Spleen (tissue), 11 donors: Measurements from ENCODE around the gene KRT25. TPM values are rescaled to one million over a fixed set of nuclear protein-coding genes. Genes with fewer than 3 reads are reported as not detected.

Source experiments
- DNase-seq: peaks from one replicate; pipeline ENCODE4 v3.0.0-alpha.2; 2020
- H3K27ac ChIP-seq, 8 donors: fragments of 200-600 bp; sonication (generic) in 7 of 8; 1 replicate in 4 of 8; 2 replicates in 4 of 8; pipeline versions ENCODE4 v1.5.0 to v1.8.0; 2016 to 2021; ENCODE audit warnings: inconsistent platforms in 4 of 8, mild to moderate bottlenecking in 4 of 8, moderate library complexity in 1 of 8
- H3K27me3 ChIP-seq, 7 donors: fragments of 200-600 bp; sonication (generic) in 6 of 7; replicated peaks in 1 of 7; 1 replicate in 4 of 7; 2 replicates in 3 of 7; pipeline versions ENCODE4 v1.5.0 to v1.8.0; 2016 to 2021; ENCODE audit warnings: inconsistent platforms in 3 of 7, mild to moderate bottlenecking in 1 of 7
- H3K36me3 ChIP-seq, 6 donors: fragments of 200-600 bp; sonication (generic) in 5 of 6; 1 replicate in 4 of 6; 2 replicates in 2 of 6; pipeline versions ENCODE4 v1.5.0 to v1.8.0; 2016 to 2021; ENCODE audit warnings: inconsistent platforms in 2 of 6
- H3K4me1 ChIP-seq, 6 donors: fragments of 200-600 bp; sonication (generic) in 5 of 6; 1 replicate in 3 of 6; 2 replicates in 3 of 6; pipeline versions ENCODE4 v1.5.0 to v1.8.0; 2016 to 2021; ENCODE audit warnings: inconsistent platforms in 3 of 6
- H3K4me3 ChIP-seq, 8 donors: fragments of 200-600 bp; sonication (generic) in 7 of 8; 1 replicate in 4 of 8; 2 replicates in 4 of 8; pipeline versions ENCODE4 v1.5.0 to v1.8.0; 2016 to 2021; ENCODE audit warnings: inconsistent platforms in 4 of 8, mild to moderate bottlenecking in 4 of 8, moderate library complexity in 2 of 8
- H3K9me3 ChIP-seq, 8 donors: fragments of 200-600 bp; sonication (generic) in 7 of 8; 1 replicate in 4 of 8; 2 replicates in 4 of 8; pipeline versions ENCODE4 v1.5.0 to v1.8.0; 2016 to 2021; ENCODE audit warnings: inconsistent platforms in 4 of 8
- POLR2A ChIP-seq, 3 donors: fragments of 450-650 bp; IDR thresholded peaks; one replicate each; pipeline ENCODE4 v1.5.1; 2017; ENCODE audit warnings: antibody characterized with exemption in 3 of 3, mild to moderate bottlenecking in 1 of 3
- POLR2AphosphoS5 ChIP-seq, 3 donors: sonication (generic); formaldehyde crosslinking; IDR thresholded peaks; one replicate each; pipeline ENCODE4 v1.5.1; 2017; ENCODE audit warnings: antibody characterized with exemption in 3 of 3
- WGBS, 5 donors: extraction: QIAGEN DNeasy Blood & Tissue Kit in 3 of 5; methylation state at CpG; one replicate each; pipeline versions ENCODE4 v1.1.5 to v1.1.7; 2013 to 2018; 5-methylcytosine and 5-hydroxymethylcytosine counted together
- intact Hi-C: fragments of 100-400 bp; cut with DNase I; formaldehyde crosslinking; loops from one replicate; pipeline ENCODE4 v1.15.0; 2023; ENCODE audit warnings: low total_unique reads
- polyA plus RNA-seq, 3 donors: library from polyadenylated mRNA; stranded (reverse); fragments of 200-250 nt; gene quantifications; one replicate each; pipeline ENCODE4 v1.2.1, GENCODE V29; 2013
- total RNA-seq, 7 donors: library from RNA; depleted of rRNA in 3 of 7; stranded (reverse); fragments of >200 nt in 3 of 7; fragmentation: NEBNext Ultra II Directional in 4 of 7; extraction: Animal tissue kit (Norgen Biotek cat#: 25700) in 4 of 7; gene quantifications; one replicate each; pipeline versions ENCODE4 v1.1.0 to v1.2.1, GENCODE V29; 2016 to 2021
- TF ChIP-seq, protein P1 (sequence below), 11 experiments: fragments of 200-600 bp in 7 of 11; fragments of 450-650 bp in 4 of 11; sonication (generic) in 4 of 11; IDR thresholded peaks in 8 of 11; conservative IDR thresholded peaks in 3 of 11; 1 replicate in 7 of 11; 2 replicates in 4 of 11; pipeline versions ENCODE4 v1.4.0 to v1.8.0; 2016 to 2021; ENCODE audit warnings: antibody characterized with exemption in 11 of 11, inconsistent platforms in 4 of 11, mild to moderate bottlenecking in 1 of 11
- donor health status: healthy with polysubstance abuse.
- donor health status: DM: no; HTN: no; CAD: no; lungs with moderate emphysema.
- donor health status: DM: no; HTN: no; CAD: no.
- donor health status: Bipolar disorder and iron deficiency.
- donor health status: healthy.
- donor health status: DM: no; HTN: no; CAD: no.
- donor health status: DM: yes; HTN: yes; CAD: no.

KRT25 gene
- total and polyA plus RNA-seq, 10 donors = not detected

DNA sequence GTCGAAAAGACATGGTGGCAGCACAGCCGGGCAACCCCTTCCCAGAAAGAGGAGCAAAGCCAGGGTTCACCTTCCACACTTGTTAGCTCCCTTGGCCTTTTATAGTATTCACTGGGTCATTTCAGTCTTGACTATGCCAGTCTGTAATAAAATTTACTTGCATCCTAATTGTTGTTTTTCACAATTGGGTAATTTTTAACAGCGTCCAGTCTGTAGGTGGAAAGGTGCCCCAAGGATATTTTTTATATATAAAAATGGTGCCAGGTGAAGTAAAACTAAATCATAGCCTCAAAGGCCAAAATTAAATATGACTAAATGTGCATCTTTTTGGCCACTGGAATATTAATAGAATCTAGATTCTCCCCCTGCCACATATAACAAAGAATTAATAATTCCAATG is 17.0 kb upstream of the KRT25 start, which contains the start of gene KRT26:
Gene KRT26 (minus strand): TSS at position 101 of the 400 bp plus-strand sequence. CDS start 88 bp downstream, at position 13.
- Histone ChIP-seq H3K4me3 (no peak within 1 kb of the TSS), H3K4me1 (no peaks in the 10 kb centered on the region), H3K36me3 (no peaks in the 10 kb centered on the region), H3K9me3 (no peaks in the 10 kb centered on the region), H3K27me3 (peaks cover 0 to 47% (median 6%) of the 10 kb centered on the region in 7 donors), H3K27ac (no peak within 1 kb of the TSS)
- 87 to 92% (median 90%) methylated on average over 3 of the region's 3 CpGs for WGBS, 5 donors
- no peak for DNase-seq
- no peak for TF ChIP-seq POLR2A (IDR thresholded peaks at IDR 0.05)
- TF ChIP-seq, protein P1, sequence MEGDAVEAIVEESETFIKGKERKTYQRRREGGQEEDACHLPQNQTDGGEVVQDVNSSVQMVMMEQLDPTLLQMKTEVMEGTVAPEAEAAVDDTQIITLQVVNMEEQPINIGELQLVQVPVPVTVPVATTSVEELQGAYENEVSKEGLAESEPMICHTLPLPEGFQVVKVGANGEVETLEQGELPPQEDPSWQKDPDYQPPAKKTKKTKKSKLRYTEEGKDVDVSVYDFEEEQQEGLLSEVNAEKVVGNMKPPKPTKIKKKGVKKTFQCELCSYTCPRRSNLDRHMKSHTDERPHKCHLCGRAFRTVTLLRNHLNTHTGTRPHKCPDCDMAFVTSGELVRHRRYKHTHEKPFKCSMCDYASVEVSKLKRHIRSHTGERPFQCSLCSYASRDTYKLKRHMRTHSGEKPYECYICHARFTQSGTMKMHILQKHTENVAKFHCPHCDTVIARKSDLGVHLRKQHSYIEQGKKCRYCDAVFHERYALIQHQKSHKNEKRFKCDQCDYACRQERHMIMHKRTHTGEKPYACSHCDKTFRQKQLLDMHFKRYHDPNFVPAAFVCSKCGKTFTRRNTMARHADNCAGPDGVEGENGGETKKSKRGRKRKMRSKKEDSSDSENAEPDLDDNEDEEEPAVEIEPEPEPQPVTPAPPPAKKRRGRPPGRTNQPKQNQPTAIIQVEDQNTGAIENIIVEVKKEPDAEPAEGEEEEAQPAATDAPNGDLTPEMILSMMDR (IDR thresholded peaks at IDR 0.05 in 8 of 11, conservative IDR thresholded peaks at IDR 0.05 in 3 of 11) = no peak
- no peak for TF ChIP-seq POLR2AphosphoS5 (IDR thresholded peaks at IDR 0.05)
- intact Hi-C loops = no loop called here

GRCh38 chr17:40765657-40766056 is 10.5 kb upstream of the KRT25 start:
- 78 to 94% (median 80%) methylated on average over 2 of the region's 2 CpGs for WGBS, 5 donors
- intact Hi-C loops = no loop called here
- no peak overlapping the region for H3K27ac ChIP-seq
- H3K9me3 ChIP-seq = peaks cover 0 to 45% (median 40%) of the 10 kb centered on the region in 8 donors
- H3K36me3 ChIP-seq = no peaks in the 10 kb centered on the region
- no peak for DNase-seq
- no peak overlapping the region for H3K4me3 ChIP-seq
- H3K4me1 ChIP-seq = no peaks in the 10 kb centered on the region
- H3K27me3 ChIP-seq = peaks cover 0 to 24% (median 0%) of the 10 kb centered on the region in 7 donors
- TF ChIP-seq POLR2AphosphoS5 (IDR thresholded peaks at IDR 0.05) (no peak), POLR2A (IDR thresholded peaks at IDR 0.05) (no peak)
- TF ChIP-seq, protein P1 (IDR thresholded peaks at IDR 0.05 in 8 of 11, conservative IDR thresholded peaks at IDR 0.05 in 3 of 11) = no peak

DNA sequence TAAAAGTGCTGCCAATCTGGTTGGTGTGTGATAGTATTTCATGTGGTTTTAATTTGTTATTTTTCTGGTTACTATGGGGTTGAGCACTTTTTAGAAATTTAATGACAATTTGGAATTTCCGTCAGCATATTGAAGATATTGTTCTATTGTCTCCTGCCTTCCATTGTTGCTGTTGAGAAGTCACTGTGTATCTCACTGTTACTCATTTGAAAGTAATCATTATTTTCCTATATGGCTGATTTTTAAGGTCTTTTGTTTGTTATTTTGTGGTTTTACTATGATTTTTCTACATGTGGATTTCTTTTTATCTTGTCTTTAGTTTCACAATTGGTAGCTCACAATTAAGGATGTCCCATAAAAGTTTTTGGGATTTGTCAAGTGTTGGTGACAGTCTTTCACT is 8.6 kb upstream of the KRT25 start:
- H3K27ac ChIP-seq = no peak overlapping the region
- DNase-seq = no peak
- 87 to 96% (median 89%) methylated on average over 1 of the region's 1 CpG for WGBS, 5 donors
- H3K27me3 ChIP-seq = peaks cover 0 to 14% (median 0%) of the 10 kb centered on the region in 7 donors
- no peaks in the 10 kb centered on the region for H3K36me3 ChIP-seq
- TF ChIP-seq POLR2A (IDR thresholded peaks at IDR 0.05) = no peak
- no peak for TF ChIP-seq POLR2AphosphoS5 (IDR thresholded peaks at IDR 0.05)
- TF ChIP-seq, protein P1 (IDR thresholded peaks at IDR 0.05 in 8 of 11, conservative IDR thresholded peaks at IDR 0.05 in 3 of 11) = no peak
- intact Hi-C loops = no loop called here
- no peak overlapping the region for H3K4me3 ChIP-seq
- no peaks in the 10 kb centered on the region for H3K4me1 ChIP-seq
- H3K9me3 ChIP-seq = peaks cover 7 to 64% (median 59%) of the 10 kb centered on the region in 8 donors

DNA sequence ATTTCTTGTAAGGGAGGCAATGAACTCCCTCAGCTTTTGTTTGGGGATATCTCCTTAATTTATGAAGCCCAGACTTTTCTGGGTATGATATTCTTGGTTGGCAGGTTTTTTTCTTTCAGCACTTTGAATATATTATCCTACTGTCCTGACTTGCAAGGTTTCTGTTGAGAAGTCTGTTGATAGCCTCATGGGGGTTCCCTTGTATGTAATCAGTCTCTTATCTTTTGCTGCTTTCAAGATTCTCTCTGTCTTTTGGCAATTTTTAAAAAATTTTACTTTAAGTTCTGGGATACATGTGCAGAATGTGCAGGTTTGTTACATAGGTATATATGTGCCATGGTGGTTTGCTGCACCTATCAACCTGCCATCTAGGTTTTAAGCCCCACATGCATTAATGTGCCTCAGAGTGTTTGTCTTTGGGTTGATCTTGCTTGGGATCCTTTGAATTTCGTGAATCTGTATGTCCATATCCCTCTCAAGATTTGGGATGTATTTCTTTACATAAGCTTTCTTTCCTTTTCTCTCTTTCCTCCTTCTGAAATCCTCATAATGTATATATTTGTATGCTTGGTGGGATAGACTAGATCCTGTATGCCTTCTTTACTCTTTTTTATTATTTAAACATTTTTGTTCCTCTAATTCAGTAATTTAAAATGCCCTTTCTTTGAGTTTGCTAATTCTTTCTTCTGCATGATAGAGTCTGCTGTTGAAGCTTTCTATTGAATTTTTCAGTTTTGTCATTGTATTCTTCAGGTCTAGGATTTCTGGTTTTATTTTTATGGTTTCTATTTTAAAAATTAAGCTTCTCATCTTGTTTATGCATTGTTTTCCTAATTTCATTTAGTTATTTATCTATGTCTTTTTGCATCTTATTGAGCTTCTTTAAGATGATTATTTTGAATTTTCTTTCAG is 5.2 kb upstream of the KRT25 start:
- WGBS, 5 donors = 11 to 31% (median 27%) methylated on average over 1 of the region's 1 CpG
- no peak for DNase-seq
- H3K36me3 ChIP-seq = no peaks in the 10 kb centered on the region
- H3K4me3 ChIP-seq = no peak overlapping the region
- H3K9me3 ChIP-seq = peaks cover 7 to 83% (median 73%) of the 10 kb centered on the region in 8 donors
- no peaks in the 10 kb centered on the region for H3K4me1 ChIP-seq
- peaks cover 0 to 24% (median 0%) of the 10 kb centered on the region in 7 donors for H3K27me3 ChIP-seq
- no peak overlapping the region for H3K27ac ChIP-seq
- TF ChIP-seq, protein P1 (IDR thresholded peaks at IDR 0.05 in 8 of 11, conservative IDR thresholded peaks at IDR 0.05 in 3 of 11) = no peak
- no peak for TF ChIP-seq POLR2AphosphoS5 (IDR thresholded peaks at IDR 0.05)
- no peak for TF ChIP-seq POLR2A (IDR thresholded peaks at IDR 0.05)
- intact Hi-C loops = no loop called here
